Liver (tissue), 9 donors: ENCODE measurements around the gene TECTA. TPM values are rescaled to one million over a fixed set of nuclear protein-coding genes. Genes with fewer than 3 reads are reported as not detected.

Source experiments
- DNase-seq: peaks from one replicate; pipeline ENCODE4 v3.0.0-alpha.2; 2017; ENCODE audit warnings: low spot score
- H3K27ac ChIP-seq, 2 donors: one replicate each; pipeline ENCODE4 v1.7.0; 2013; ENCODE audit warnings: inconsistent platforms in 2 of 2, low read length in 2 of 2, control low read depth in 1 of 2, low read depth in 1 of 2, mild to moderate bottlenecking in 1 of 2
- H3K27me3 ChIP-seq, 4 donors: one replicate each; pipeline versions ENCODE4 v1.6.1 to v1.7.0; 2013; ENCODE audit warnings: low read length in 3 of 4, inconsistent platforms in 1 of 4, mild to moderate bottlenecking in 1 of 4, moderate library complexity in 1 of 4; ENCODE audit not compliant: control insufficient read depth in 4 of 4, insufficient read depth in 4 of 4
- H3K36me3 ChIP-seq, 4 donors: one replicate each; pipeline versions ENCODE4 v1.6.1 to v1.7.0; 2013; ENCODE audit warnings: low read length in 3 of 4, mild to moderate bottlenecking in 3 of 4, low read depth in 1 of 4, moderate library complexity in 1 of 4; ENCODE audit not compliant: control insufficient read depth in 4 of 4, insufficient read depth in 3 of 4
- H3K4me1 ChIP-seq, 4 donors: one replicate each; pipeline versions ENCODE4 v1.6.1 to v1.7.0; 2013; ENCODE audit warnings: low read length in 3 of 4, mild to moderate bottlenecking in 3 of 4, moderate library complexity in 1 of 4; ENCODE audit not compliant: control insufficient read depth in 4 of 4, insufficient read depth in 4 of 4
- H3K4me3 ChIP-seq, 3 donors: one replicate each; pipeline versions ENCODE4 v1.6.1 to v1.7.0; 2013; ENCODE audit warnings: low read length in 3 of 3, control low read depth in 1 of 3, low read depth in 1 of 3, mild to moderate bottlenecking in 1 of 3
- H3K9ac ChIP-seq, 2 donors: one replicate each; pipeline ENCODE4 v1.7.0; 2013; ENCODE audit warnings: low read length in 2 of 2, mild to moderate bottlenecking in 2 of 2, moderate library complexity in 2 of 2, control low read depth in 1 of 2, low read depth in 1 of 2
- H3K9me3 ChIP-seq, 4 donors: one replicate each; pipeline versions ENCODE4 v1.6.1 to v1.7.0; 2013; ENCODE audit warnings: low read length in 3 of 4; ENCODE audit not compliant: control insufficient read depth in 4 of 4
- CTCF ChIP-seq: fragments of 150-350 bp; IDR thresholded peaks from 2 replicates; pipeline ENCODE4 v1.5.1; 2017; ENCODE audit warnings: improper control_type of control experiment, low read depth, low read length; ENCODE audit not compliant: missing input control
- FOXA1 ChIP-seq: IDR thresholded peaks from 2 replicates; pipeline ENCODE4 v1.6.1; 2016; ENCODE audit warnings: antibody characterized with exemption
- FOXA2 ChIP-seq: IDR thresholded peaks from 2 replicates; pipeline ENCODE4 v1.6.1; 2016; ENCODE audit warnings: antibody characterized with exemption
- GABPA ChIP-seq, 2 donors: IDR thresholded peaks in 1 of 2; conservative IDR thresholded peaks in 1 of 2; 2 replicates each; pipeline ENCODE4 v1.6.1; 2016; ENCODE audit warnings: antibody characterized with exemption in 2 of 2, mild to moderate bottlenecking in 1 of 2, moderate library complexity in 1 of 2
- JUND ChIP-seq, 2 donors: IDR thresholded peaks; 2 replicates each; pipeline ENCODE4 v1.6.1; 2016; ENCODE audit warnings: antibody characterized with exemption in 2 of 2
- MAX ChIP-seq: IDR thresholded peaks from 2 replicates; pipeline ENCODE4 v1.6.1; 2016; ENCODE audit warnings: antibody characterized with exemption
- NR2F2 ChIP-seq: IDR thresholded peaks from 2 replicates; pipeline ENCODE4 v1.6.1; 2016; ENCODE audit warnings: antibody characterized with exemption
- RAD21 ChIP-seq, 2 donors: IDR thresholded peaks; 2 replicates each; pipeline ENCODE4 v1.6.1; 2016; ENCODE audit warnings: antibody characterized with exemption in 2 of 2, mild to moderate bottlenecking in 2 of 2
- REST ChIP-seq: IDR thresholded peaks from 2 replicates; pipeline ENCODE4 v1.6.1; 2016; ENCODE audit warnings: antibody characterized with exemption, mild to moderate bottlenecking
- SP1 ChIP-seq: IDR thresholded peaks from 2 replicates; pipeline ENCODE4 v1.6.1; 2018; ENCODE audit warnings: antibody characterized with exemption, mild to moderate bottlenecking
- TAF1 ChIP-seq: conservative IDR thresholded peaks from 2 replicates; pipeline ENCODE4 v1.6.1; 2016; ENCODE audit warnings: antibody characterized with exemption, mild to moderate bottlenecking
- YY1 ChIP-seq: IDR thresholded peaks from 2 replicates; pipeline ENCODE4 v1.6.1; 2016; ENCODE audit warnings: antibody characterized with exemption, mild to moderate bottlenecking
- ZBTB33 ChIP-seq: IDR thresholded peaks from 2 replicates; pipeline ENCODE4 v1.6.1; 2016; ENCODE audit warnings: antibody characterized with exemption
- WGBS: extraction: QIAGEN DNeasy Blood & Tissue Kit; methylation state at CpG from one replicate; pipeline ENCODE4 v1.1.7; 2013; 5-methylcytosine and 5-hydroxymethylcytosine counted together
- polyA plus RNA-seq, 2 donors: library from polyadenylated mRNA; stranded (reverse) in 1 of 2; unstranded in 1 of 2; fragments of 200-250 nt in 1 of 2; fragments of >200 nt in 1 of 2; fragmentation: Nextera tagmentation in 1 of 2; extraction: Ambion mirVana in 1 of 2; gene quantifications; one replicate each; pipeline versions ENCODE4 v1.2.1 to v1.2.3, GENCODE V29; 2013 to 2015
- total RNA-seq, 2 donors: library from RNA; depleted of rRNA; stranded (reverse); fragments of >200 nt; gene quantifications; one replicate each; pipeline ENCODE4 v1.2.3, GENCODE V29; 2014
- donor health status: healthy.
- donor health status: healthy.
- donor health status: healthy.
- donor health status: healthy.
- donor health status: healthy.

The TECTA gene
- total and polyA plus RNA-seq, 4 donors, result 0.46 to 2.4 (median 0.73) TPM

- no peak for TF ChIP-seq REST
These were observed 29.8 kb upstream of the TECTA start (continued) for GRCh38 chr11:121070951-121071845.

- Histone ChIP-seq H3K4me1 (peaks cover 5 to 19% (median 14%) of the 10 kb centered on the region in 4 donors), H3K36me3 (peaks cover 0 to 5% (median 0%) of the 10 kb centered on the region in 4 donors), H3K4me3 (no peak overlapping the region), H3K27me3 (no peaks in the 10 kb centered on the region), H3K9me3 (no peaks in the 10 kb centered on the region), H3K27ac (no peak overlapping the region), H3K9ac (no peak overlapping the region)
- no peak for DNase-seq
- no peak for TF ChIP-seq GABPA (IDR thresholded peaks at IDR 0.05 in 1 of 2, conservative IDR thresholded peaks at IDR 0.05 in 1 of 2)
- no peak for TF ChIP-seq FOXA1
- TF ChIP-seq FOXA2, result no peak
- no peak for TF ChIP-seq MAX
- no peak for TF ChIP-seq RAD21 (IDR thresholded peaks at IDR 0.05)
- TF ChIP-seq YY1, result no peak
- no peak for TF ChIP-seq CTCF
- 62% methylated on average over 5 of the region's 5 CpGs for WGBS
These were observed 29.1 kb upstream of the TECTA start for GRCh38 chr11:121071846-121072450.

GRCh38 chr11:121081321-121081720, 19.7 kb upstream of the TECTA start:
- Histone ChIP-seq H3K9me3 (no peaks in the 10 kb centered on the region), H3K4me3 (no peak overlapping the region), H3K9ac (no peak overlapping the region), H3K27me3 (no peaks in the 10 kb centered on the region), H3K36me3 (no peaks in the 10 kb centered on the region), H3K27ac (no peak overlapping the region), H3K4me1 (peaks cover 3 to 17% (median 6%) of the 10 kb centered on the region in 4 donors)
- TF ChIP-seq GABPA (IDR thresholded peaks at IDR 0.05 in 1 of 2, conservative IDR thresholded peaks at IDR 0.05 in 1 of 2) (no peak), MAX (no peak), NR2F2 (no peak), TAF1 (no peak), YY1 (no peak), SP1 (no peak), RAD21 (IDR thresholded peaks at IDR 0.05) (no peak), ZBTB33 (no peak), FOXA1 (no peak), JUND (IDR thresholded peaks at IDR 0.05) (no peak), FOXA2 (no peak)
- DNase-seq, result no peak
- WGBS, result over 99% methylated on average over 3 of the region's 3 CpGs
